HEK293T (cell line): ENCODE results near the gene KCNK16.

Source experiments
- CTCF ChIA-PET: fragments of 350-600 bp; formaldehyde crosslinking; extraction: SDS; loops from one replicate; lab custom pipeline; 2021; ENCODE audit warnings: antibody characterized with exemption, inconsistent platforms; lab: Yijun Ruan, JAX
- POLR2A ChIA-PET: fragments of 350-600 bp; formaldehyde crosslinking; extraction: SDS; loops from one replicate; lab custom pipeline; 2020; ENCODE audit warnings: antibody characterized with exemption, inconsistent platforms; lab: Yijun Ruan, JAX
- DNase-seq: peaks from one replicate; pipeline ENCODE4 v3.0.0; 2012; ENCODE audit warnings: mixed read lengths; ENCODE audit errors: extremely low spot score
- ARNT ChIP-seq: fragments of 450-650 bp; IDR thresholded peaks from 2 replicates; pipeline ENCODE4 v1.6.1; 2017; ENCODE audit warnings: mild to moderate bottlenecking
- BHLHE40 ChIP-seq: fragments of 450-650 bp; IDR thresholded peaks from 2 replicates; pipeline ENCODE4 v1.6.1; 2016; ENCODE audit warnings: mild to moderate bottlenecking, moderate library complexity, borderline replicate concordance
- CTBP1 ChIP-seq: fragments of 450-650 bp; IDR thresholded peaks from 2 replicates; pipeline ENCODE4 v1.6.1; 2016; ENCODE audit warnings: borderline replicate concordance
- ELF4 ChIP-seq: fragments of 450-650 bp; IDR thresholded peaks from 2 replicates; pipeline ENCODE4 v1.6.1; 2017; ENCODE audit warnings: antibody characterized with exemption
- FOXA1 ChIP-seq: fragments of 450-650 bp; IDR thresholded peaks from 2 replicates; pipeline ENCODE4 v1.6.1; 2016; ENCODE audit warnings: mild to moderate bottlenecking
- FOXK2 ChIP-seq: fragments of 450-650 bp; IDR thresholded peaks from 2 replicates; pipeline ENCODE4 v1.6.1; 2016; ENCODE audit warnings: mild to moderate bottlenecking
- FOXM1 ChIP-seq: fragments of 450-650 bp; IDR thresholded peaks from 2 replicates; pipeline ENCODE4 v1.6.1; 2017; ENCODE audit warnings: mild to moderate bottlenecking, borderline replicate concordance
- HDGF ChIP-seq: fragments of 450-650 bp; IDR thresholded peaks from 2 replicates; pipeline ENCODE4 v1.6.1; 2017; ENCODE audit warnings: antibody characterized with exemption, borderline replicate concordance
- L3MBTL2 ChIP-seq: fragments of 450-650 bp; conservative IDR thresholded peaks from 2 replicates; pipeline ENCODE4 v1.6.1; 2016; ENCODE audit warnings: mild to moderate bottlenecking
- LEF1 ChIP-seq: fragments of 450-650 bp; IDR thresholded peaks from 2 replicates; pipeline ENCODE4 v1.6.1; 2017; ENCODE audit warnings: mild to moderate bottlenecking, borderline replicate concordance
- NFRKB ChIP-seq: fragments of 450-650 bp; IDR thresholded peaks from 2 replicates; pipeline ENCODE4 v1.6.1; 2016; ENCODE audit warnings: mild to moderate bottlenecking, moderate library complexity
- PKNOX1 ChIP-seq: fragments of 450-650 bp; IDR thresholded peaks from 2 replicates; pipeline ENCODE4 v1.6.1; 2016
- SP1 ChIP-seq: fragments of 450-650 bp; IDR thresholded peaks from 2 replicates; pipeline ENCODE4 v1.6.1; 2017
- SUZ12 ChIP-seq: fragments of 450-650 bp; IDR thresholded peaks from 2 replicates; pipeline ENCODE4 v1.6.1; 2016; ENCODE audit warnings: mild to moderate bottlenecking
- TARDBP ChIP-seq: fragments of 450-650 bp; IDR thresholded peaks from 2 replicates; pipeline ENCODE4 v1.6.1; 2016
- ZNF384 ChIP-seq: fragments of 450-650 bp; IDR thresholded peaks from 2 replicates; pipeline ENCODE4 v1.6.1; 2016

The KCNK16 gene

DNA sequence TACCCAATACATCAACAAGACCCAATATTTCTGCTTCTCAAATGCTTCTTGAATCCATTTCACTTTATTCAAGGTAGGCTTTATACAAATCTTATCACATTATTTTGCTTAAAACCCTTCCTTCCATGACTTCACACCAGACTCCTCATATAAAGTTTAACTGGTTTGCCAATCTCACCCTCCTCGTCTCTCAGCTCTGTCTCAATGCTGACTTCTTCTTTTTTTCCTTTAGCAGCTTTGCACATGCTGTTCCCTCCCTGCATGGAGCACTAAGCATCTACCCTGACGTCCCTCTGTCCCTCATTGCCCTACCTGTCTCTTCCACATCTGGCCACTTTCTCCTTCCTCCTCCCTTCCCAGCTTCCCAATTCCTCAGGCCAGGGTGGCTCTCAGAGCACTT is 39.7 kb downstream of the KCNK16 start:
- CTCF ChIA-PET = interaction anchor here (1.2 kb wide), 1 partner anchor 20 kb away, joined by 8 read pairs; no protein-coding TSS in a partner anchor
- POLR2A ChIA-PET = no interaction called here
- no peak for DNase-seq
- TF ChIP-seq SP1 (no peak), FOXM1 (no peak), ARNT (no peak), HDGF (no peak), FOXK2 (no peak), ELF4 (no peak), LEF1 (no peak), TARDBP (no peak), NFRKB (no peak), L3MBTL2 (no peak), ZNF384 (no peak), PKNOX1 (no peak), BHLHE40 (no peak), SUZ12 (no peak), CTBP1 (no peak), FOXA1 (no peak)

- no peak for TF ChIP-seq L3MBTL2
- no peak for TF ChIP-seq SUZ12
- no peak for TF ChIP-seq ELF4
- no peak for TF ChIP-seq FOXA1
- no peak for TF ChIP-seq ZNF384
- TF ChIP-seq FOXM1 = no peak
- no peak for TF ChIP-seq CTBP1
- POLR2A ChIA-PET = no interaction called here
- no peak for DNase-seq
- CTCF ChIA-PET = no interaction called here
Measured at GRCh38 chr6:39281312-39281980, 41.1 kb downstream of the KCNK16 start.

- ChIA-PET POLR2A (no interaction called here), CTCF (no interaction called here)
- TF ChIP-seq TARDBP (no peak), ZNF384 (no peak), NFRKB (no peak), HDGF (no peak), SP1 (no peak), FOXA1 (no peak), BHLHE40 (no peak), FOXM1 (no peak), FOXK2 (no peak), ARNT (no peak), ELF4 (no peak), SUZ12 (no peak), LEF1 (no peak), L3MBTL2 (no peak), PKNOX1 (no peak), CTBP1 (no peak)
- no peak for DNase-seq
Measured at GRCh38 chr6:39280247-39280731, 42.2 kb downstream of the KCNK16 start.

GRCh38 chr6:39279539-39279938 is 43.0 kb downstream of the KCNK16 start:
- DNase-seq = no peak
- CTCF ChIA-PET = no interaction called here
- POLR2A ChIA-PET = no interaction called here
- TF ChIP-seq NFRKB = no peak
- TF ChIP-seq L3MBTL2 = no peak
- no peak for TF ChIP-seq BHLHE40
- TF ChIP-seq PKNOX1 = no peak
- no peak for TF ChIP-seq ZNF384
- no peak for TF ChIP-seq HDGF
- no peak for TF ChIP-seq ARNT
- TF ChIP-seq FOXK2 = no peak
- TF ChIP-seq ELF4 = no peak
- no peak for TF ChIP-seq TARDBP

DNA sequence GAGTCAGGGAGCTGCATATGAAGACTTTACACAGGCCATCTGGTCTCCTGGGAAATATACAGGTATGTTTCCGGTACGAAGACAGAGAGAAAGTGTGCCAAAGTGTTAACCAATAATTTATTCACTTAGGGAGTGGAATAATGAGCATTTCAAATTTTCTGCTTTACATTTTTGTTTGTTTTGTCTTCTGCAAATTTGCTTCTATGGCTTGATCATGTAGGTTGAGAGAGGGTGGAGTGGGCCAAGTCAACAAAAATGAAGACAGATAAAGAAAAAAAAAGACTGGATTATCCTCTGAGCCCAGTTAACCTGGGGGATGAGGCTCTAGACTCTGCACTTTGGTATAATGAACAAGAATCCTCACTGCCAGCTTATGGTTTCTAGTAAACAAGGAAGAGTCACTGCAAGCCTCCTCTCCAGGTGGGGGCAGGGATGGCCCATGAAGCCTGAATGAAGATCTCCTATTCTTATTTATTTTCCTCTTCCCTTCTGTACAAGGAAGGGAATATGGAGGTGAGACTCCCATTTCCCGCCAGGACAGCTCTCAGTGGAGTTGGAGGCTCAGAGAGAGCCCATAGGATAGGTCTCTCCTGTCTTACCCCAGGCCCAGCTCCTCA is 46.0 kb downstream of the KCNK16 start:
- TF ChIP-seq HDGF (no peak), TARDBP (no peak), CTBP1 (no peak), ZNF384 (no peak), SUZ12 (no peak)
- POLR2A ChIA-PET = no interaction called here
- no peak for DNase-seq
- CTCF ChIA-PET = no interaction called here

DNA sequence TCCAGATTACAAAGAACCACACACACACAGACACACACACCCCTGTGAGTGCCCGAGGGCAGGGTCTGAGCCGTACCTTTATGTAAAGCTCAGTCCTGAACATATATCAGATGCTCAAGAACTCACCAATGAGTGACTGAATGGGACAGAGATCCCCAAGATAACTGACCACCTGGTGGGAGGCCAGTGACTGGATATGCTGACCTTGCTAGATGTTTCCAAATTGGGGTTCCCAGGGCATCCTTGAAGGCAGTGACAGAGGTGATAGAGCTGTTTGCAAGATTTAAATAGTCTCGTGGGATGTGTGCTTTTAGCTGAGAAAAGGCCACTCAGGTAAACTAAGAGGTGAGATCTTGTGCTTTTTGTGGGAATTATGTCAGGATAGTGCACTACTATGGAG is 47.6 kb downstream of the KCNK16 start:
- TF ChIP-seq ZNF384 (no peak), FOXM1 (no peak), ARNT (no peak), L3MBTL2 (no peak), SUZ12 (no peak), FOXK2 (no peak), TARDBP (no peak), FOXA1 (no peak), BHLHE40 (no peak), HDGF (no peak), SP1 (no peak), ELF4 (no peak), LEF1 (no peak), NFRKB (no peak), PKNOX1 (no peak), CTBP1 (no peak)
- DNase-seq = no peak
- CTCF ChIA-PET = no interaction called here
- POLR2A ChIA-PET = no interaction called here
